Stimulated activated CD4-positive, alpha-beta T cell treated with anti-CD3 and anti-CD28 coated beads, Interleukin-1b, Interleukin-23, amount 100 ng/mL, for 48 hours (primary cell): ENCODE results near the gene C2CD4D.

Source experiments
- DNase-seq: peaks from one replicate; pipeline ENCODE4 v3.0.0-alpha.2; 2020

C2CD4D gene

GRCh38 chr1:151832318-151832980, 7.2 kb downstream of the C2CD4D start:
- no peak for DNase-seq

DNA sequence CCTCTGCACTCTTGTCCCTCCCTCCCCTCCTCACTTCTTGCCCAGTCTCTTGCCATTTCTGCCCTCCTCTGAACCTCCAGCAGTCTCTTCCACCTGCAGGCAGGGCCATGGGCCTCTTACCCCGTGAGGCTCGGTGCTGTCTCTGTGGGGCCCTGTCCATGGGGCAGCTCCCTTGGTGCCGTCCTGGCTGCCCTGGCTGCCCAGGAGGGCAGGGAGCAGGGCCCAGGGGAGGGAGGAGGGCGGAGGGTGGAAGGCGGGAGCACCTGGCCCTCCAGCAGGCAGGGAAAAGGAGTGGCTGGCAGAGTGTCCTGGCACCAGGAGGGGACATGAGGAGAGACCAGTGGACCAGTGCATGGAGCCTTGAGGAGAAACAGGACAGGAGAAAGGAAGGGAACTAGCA, 8.0 kb downstream of the C2CD4D start, which contains the start of gene RORC:
Gene RORC, minus strand, starts transcription at position 198 of the 400 bp plus-strand sequence. Its CDS starts 38 bp downstream, at position 160.
- no peak for DNase-seq

DNA sequence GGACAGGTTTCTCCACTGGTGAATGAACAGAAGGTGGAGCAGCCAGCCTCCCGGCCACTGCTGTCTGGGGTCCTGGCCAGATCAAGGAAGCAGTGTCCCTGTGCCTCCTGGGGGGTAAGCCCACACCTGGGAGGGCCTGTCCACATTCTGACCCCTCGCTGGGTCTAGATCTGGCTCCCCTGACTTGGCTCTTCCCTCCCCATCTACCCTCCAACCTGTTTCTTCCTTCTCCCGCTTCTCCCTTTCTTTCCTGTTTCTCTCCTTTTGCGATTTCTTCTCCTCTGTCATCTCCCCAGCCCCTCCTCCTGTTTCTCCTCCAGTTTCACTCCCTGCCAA, 8.4 kb downstream of the C2CD4D start:
- DNase-seq, result no peak

GRCh38 chr1:151830055-151830454, 9.6 kb downstream of the C2CD4D start:
- DNase-seq, result no peak

DNA sequence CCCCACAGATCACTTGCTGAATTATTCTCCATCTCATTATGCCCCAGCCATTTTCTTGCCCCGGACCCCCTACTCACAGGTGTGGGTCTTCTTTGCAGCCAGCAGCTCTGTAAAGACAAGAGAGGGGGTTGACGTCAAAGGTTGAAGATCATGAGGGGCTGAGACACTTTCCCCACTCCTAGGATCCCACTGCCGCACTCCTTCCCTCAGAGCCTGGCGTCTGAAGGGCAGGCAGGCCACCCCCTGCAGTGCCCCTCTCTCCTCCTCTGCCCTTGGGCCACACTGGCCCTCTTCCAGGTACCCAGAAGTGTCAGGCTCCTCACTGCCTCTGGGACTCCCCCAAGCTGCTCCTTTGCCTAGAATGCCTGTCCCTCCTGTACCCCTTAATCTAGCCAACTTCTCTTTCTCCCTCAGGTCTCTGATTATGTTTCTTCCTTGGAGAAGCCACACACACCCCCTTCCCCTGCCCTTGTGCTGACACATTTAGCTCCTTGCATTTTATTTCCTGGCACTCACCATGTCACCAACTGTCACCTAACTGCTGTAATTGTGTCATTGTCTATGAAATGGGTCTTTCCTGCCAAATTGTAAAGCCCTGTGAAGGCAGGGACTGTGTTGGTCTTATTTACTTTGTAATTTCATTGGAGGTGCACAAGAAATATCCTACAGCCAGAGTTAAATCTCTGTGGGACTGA, 10.1 kb downstream of the C2CD4D start:
- DNase-seq, result no peak

DNA sequence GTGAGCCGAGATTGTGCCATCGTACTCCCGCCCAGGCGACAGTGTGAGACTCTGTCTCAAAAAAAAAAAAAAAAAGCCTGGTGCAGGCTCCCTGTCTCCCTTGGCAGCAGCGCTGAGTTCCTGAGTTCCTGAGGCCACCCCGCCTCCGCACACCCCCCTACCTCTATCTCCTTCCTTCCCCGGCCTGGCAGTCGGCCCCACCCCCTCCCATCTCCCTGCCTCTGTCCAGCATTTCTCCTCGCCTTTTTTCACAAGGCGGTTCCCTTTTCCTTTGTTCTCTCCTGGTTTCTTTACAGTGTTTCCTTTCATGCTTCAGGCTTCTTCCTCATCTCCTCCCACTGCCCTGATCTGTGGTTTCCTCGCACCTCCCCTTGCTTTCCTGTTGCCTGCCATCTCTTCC, 10.7 kb downstream of the C2CD4D start:
- DNase-seq, result no peak

DNA sequence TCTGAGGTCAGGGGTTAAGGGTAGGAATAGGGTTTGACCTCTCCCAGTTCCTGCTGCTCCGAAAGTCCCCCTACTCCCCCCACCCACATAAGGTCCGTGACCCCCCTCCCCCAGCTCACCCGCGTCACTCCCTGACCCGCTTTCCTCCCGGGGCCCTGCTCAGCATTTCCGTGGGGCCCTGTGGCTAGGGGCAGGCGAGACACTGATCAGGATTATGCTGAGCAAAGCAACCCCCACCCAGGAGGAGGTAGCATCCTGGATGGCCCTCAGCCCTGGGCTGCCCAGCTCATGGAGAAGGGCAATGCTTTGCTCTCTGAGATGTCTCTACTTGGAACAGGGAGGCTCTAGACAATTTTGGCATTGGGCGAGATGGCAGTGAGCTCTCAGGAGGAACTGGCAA, 11.8 kb downstream of the C2CD4D start:
- DNase-seq, result no peak

- no peak for DNase-seq
Measured at GRCh38 chr1:151825751-151826660, 13.6 kb downstream of the C2CD4D start.

DNA sequence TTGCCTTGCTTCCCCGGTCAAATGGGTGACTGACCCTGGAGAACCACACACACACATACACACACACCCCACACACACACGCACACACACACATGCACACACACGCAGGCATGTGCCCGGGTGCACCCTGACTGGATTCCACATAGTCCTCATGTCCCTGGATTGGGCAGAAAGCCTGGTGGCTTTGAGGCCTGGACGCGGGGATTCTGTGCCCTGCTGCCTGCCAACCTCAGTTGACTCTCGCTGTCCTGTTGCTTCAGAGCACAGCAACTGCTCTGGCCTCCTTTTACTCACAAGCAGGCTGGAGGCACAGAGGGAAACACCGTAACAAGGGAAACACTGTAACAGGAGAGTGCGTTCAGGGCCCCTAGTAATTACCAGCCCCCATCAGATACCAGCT, 14.4 kb downstream of the C2CD4D start:
- DNase-seq, result no peak

GRCh38 chr1:151823175-151823574, 16.4 kb downstream of the C2CD4D start:
- DNase-seq, result no peak

- peak; percentile 75 for DNase-seq
Measured at GRCh38 chr1:151822404-151822803, 17.2 kb downstream of the C2CD4D start.

GRCh38 chr1:151820940-151821339, 18.7 kb downstream of the C2CD4D start:
- no peak for DNase-seq

DNA sequence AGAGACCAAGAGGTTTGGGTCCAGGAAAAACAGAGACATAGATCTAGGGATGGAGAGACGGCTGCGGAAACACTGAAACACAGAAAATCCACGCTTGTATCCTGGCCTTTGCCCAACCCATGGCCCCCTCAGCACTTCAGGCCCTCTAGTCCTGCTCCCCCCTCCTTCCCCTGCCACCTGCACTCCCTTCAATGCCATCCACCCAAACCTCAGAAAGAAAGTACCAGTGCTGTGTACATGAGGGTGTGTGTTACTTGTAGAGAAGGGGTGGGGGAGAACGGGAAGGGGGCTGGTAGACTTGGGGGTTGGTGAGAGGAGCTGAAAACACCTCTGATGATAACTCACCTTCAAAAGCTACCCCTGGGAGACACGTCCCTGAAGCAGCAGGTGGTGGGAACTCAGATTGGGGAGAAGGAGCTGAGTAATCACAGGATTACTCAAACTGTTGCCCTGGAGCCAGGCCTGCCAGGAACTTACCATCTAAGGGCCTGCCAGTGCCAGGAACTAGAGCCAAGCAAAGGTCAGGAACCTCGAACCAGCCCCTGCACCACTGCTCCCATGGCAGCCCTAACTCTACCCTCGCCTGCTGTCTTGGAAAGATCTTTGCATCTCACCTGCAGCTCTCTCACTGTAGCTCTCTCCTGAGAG, 19.5 kb downstream of the C2CD4D start:
- DNase-seq, result peak; percentile 72

DNA sequence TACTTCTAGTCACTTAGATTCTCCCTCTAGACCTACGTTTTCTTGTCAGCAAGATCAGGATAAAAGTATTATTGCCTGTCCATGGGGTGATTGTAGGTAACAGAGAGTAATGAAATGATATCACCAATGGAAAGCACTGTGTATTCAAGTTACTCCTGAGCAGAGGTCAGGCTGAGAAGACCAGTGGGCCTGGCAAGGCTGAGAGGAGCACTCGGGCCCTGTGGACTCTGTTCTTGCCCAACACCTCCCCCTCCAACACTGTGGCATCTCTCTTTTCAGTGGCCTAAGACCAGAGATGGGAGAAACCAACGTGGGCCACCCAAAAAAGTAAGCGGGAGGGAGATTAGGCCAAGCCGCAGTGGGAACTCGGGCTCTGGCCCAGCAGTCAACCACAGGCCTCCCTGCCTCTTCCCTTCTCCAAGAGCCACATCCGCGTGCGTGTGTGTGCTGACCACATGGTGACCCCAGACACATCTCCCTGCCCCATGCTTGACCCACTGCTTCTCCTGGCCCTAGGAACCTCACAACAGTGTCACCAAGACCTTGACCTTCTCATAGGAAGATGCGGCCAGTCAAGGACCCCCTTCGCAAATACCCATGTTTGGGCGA, 20.3 kb downstream of the C2CD4D start:
- no peak for DNase-seq

- no peak for DNase-seq
Measured at GRCh38 chr1:151817353-151817730, 22.3 kb downstream of the C2CD4D start.

DNA sequence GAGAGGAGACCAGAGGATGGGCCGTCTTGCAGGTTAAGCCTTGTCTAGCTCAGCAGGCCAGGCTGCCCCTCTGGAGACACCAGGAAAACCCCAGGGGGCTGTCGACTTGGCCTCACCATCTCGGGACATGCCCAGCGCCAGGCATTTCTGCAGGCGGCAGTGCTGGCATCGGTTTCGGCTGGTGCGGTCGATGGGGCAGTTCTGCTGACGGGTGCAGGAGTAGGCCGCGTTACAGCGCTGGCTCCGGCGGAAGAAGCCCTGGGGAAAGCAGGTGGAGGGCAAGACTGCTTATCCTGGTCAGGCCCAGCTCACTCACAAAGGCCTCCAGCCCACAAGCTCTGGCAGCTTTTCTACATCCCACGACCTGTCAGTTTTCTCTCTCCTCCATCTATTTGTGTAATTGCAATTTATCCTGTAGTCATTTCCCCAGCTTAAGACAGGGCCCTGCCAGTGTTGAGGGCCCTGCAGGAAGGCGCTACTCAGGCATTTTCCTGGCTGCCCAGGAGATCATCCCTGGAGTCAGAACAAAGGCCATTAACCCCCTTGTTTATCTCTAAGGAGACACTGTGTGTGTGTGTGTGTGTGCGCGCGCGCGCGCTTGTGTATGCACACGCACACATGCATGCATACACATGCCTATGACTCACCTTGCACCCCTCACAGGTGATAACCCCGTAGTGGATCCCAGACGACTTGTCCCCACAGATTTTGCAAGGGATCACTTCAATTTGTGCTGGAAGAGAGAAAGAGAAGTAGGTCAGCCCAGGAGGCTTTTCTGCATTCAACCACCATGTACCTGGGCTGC, 22.9 kb downstream of the C2CD4D start:
- DNase-seq, result no peak

GRCh38 chr1:151815716-151816327, 23.8 kb downstream of the C2CD4D start:
- DNase-seq, result no peak

DNA sequence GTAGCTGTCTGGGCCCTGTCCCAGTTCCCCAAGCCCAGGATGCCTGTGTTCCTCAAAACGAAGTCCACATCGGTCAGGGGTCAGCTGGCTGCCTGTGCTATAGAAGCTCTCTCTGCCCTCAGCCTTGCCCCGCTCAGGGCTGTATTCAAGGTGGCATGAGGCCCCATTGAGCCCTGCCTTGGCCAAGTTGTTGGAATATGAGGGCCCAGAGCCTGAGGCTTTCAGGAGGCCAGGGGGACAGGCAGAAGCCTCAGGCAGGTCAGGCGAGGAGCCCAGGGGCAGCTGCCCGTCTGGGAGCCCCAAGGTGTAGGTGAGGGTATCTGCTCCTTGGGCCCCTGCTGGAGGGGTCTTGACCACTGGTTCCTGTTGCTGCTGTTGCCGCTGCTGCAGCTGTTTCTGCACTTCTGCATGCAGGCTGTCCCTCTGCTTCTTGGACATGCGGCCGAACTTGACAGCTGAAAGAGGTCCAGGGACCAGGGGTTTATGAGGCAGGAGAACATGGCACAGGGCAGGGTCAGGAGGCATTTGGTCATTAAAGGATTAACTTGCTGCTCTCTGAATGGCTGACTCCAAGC, 24.6 kb downstream of the C2CD4D start:
- no peak for DNase-seq

- no peak for DNase-seq
Measured at GRCh38 chr1:151814426-151814825, 25.2 kb downstream of the C2CD4D start.

GRCh38 chr1:151813271-151813977, 26.2 kb downstream of the C2CD4D start:
- DNase-seq, result no peak
